Measurements from ENCODE around the gene CRISP2. TPM values are rescaled to one million over a fixed set of nuclear protein-coding genes. Genes with fewer than 3 reads are reported as not detected.
"Not testable (repeated sequence)": the region's sequence is repeated elsewhere in the genome, so short reads cannot be mapped to it uniquely, and the experiment has no call there.

The CRISP2 gene
- total and polyA plus RNA-seq, 2 of the 13 experiments (the other 11 are each of a cell fraction or from before 2014, with no cell fraction given) = not detected

- no peak for TF ChIP-seq MAFK (conservative IDR thresholded peaks at IDR 0.05 in 1 of 2, IDR thresholded peaks at IDR 0.05 in 1 of 2; ENCODE audit: low read length in 2 of 2)
Measured at GRCh38 chr6:49664817-49665216, 48.5 kb downstream of the CRISP2 start (continued).

- H3K4me3 ChIP-seq (replicated peaks in 1 of 3; ENCODE audit: insufficient read depth in 1 of 3, low read depth in 2 of 3, low read length in 3 of 3); H3K9me3 ChIP-seq (ENCODE audit: low read length); H3K27ac ChIP-seq (ENCODE audit: extremely low read length, insufficient read depth, low read length); CTCF ChIA-PET (ENCODE audit: low intra/inter-chr PET ratio, low total read pairs); in situ Hi-C loops (cut with HindIII; ENCODE audit: extremely low pct_ligation_motif_present, low pct_unique_long_range_greater_than_20kb); H3K9ac ChIP-seq (ENCODE audit: insufficient read depth, low read depth, low read length); FAIRE-seq; H4K20me1 ChIP-seq (ENCODE audit: insufficient read depth, low read length); H3K27me3 ChIP-seq (ENCODE audit: control insufficient read depth in 1 of 2, insufficient read depth in 2 of 2, low read length in 2 of 2); DNase-seq (ENCODE audit: low spot score); ATAC-seq; H3K79me2 ChIP-seq (ENCODE audit: insufficient read depth, low read length); BruUV-seq (replicated peaks); H3K36me3 ChIP-seq (replicated peaks in 1 of 2; ENCODE audit: control insufficient read depth in 1 of 2, insufficient read depth in 2 of 2, low read length in 2 of 2); intact Hi-C loops (cut with micrococcal nuclease; ENCODE audit: unreplicated experiment); H2AFZ ChIP-seq (ENCODE audit: low read length); POLR2A ChIA-PET; H3K4me1 ChIP-seq (ENCODE audit: insufficient read depth, low read length); H3K4me2 ChIP-seq (ENCODE audit: low read depth, low read length): not testable (repeated sequence)
- WGBS (ENCODE audit: low lambda C conversion rate) = 23% methylated on average over 1 of the region's 1 CpG
Measured at GRCh38 chr6:49664054-49664453, 49.3 kb downstream of the CRISP2 start.

- Histone ChIP-seq H3K4me3 (replicated peaks in 1 of 3; ENCODE audit: insufficient read depth in 1 of 3, low read depth in 2 of 3, low read length in 3 of 3) (no peak overlapping the region), H3K27ac (ENCODE audit: extremely low read length, insufficient read depth, low read length) (no peak overlapping the region), H3K4me1 (ENCODE audit: insufficient read depth, low read length) (no peaks in the 10 kb centered on the region), H3K27me3 (ENCODE audit: control insufficient read depth in 1 of 2, insufficient read depth in 2 of 2, low read length in 2 of 2) (no peaks in the 10 kb centered on the region), H3K79me2 (ENCODE audit: insufficient read depth, low read length) (no peaks in the 10 kb centered on the region), H2AFZ (ENCODE audit: low read length) (no peak overlapping the region), H3K9ac (ENCODE audit: insufficient read depth, low read depth, low read length) (no peak overlapping the region), H3K4me2 (ENCODE audit: low read depth, low read length) (no peak overlapping the region), H3K36me3 (replicated peaks in 1 of 2; ENCODE audit: control insufficient read depth in 1 of 2, insufficient read depth in 2 of 2, low read length in 2 of 2) (no peaks in the 10 kb centered on the region), H3K9me3 (ENCODE audit: low read length) (no peaks in the 10 kb centered on the region), H4K20me1 (ENCODE audit: insufficient read depth, low read length) (no peaks in the 10 kb centered on the region)
- in situ Hi-C loops (cut with HindIII; ENCODE audit: extremely low pct_ligation_motif_present, low pct_unique_long_range_greater_than_20kb) = no loop called here
- 4% methylated on average over 1 of the region's 1 CpG for WGBS (ENCODE audit: low lambda C conversion rate)
- TF ChIP-seq ZNF597 (CRISPR knock-in tag; IDR thresholded peaks at IDR 0.05) (no peak), MAFK (conservative IDR thresholded peaks at IDR 0.05 in 1 of 2, IDR thresholded peaks at IDR 0.05 in 1 of 2; ENCODE audit: low read length in 2 of 2) (no peak), PRMT3 (CRISPR knock-in tag; IDR thresholded peaks at IDR 0.05; ENCODE audit: borderline replicate concordance, low read depth) (no peak), CREB1 (IDR thresholded peaks at IDR 0.05) (no peak), CREB1 (CRISPR knock-in tag; IDR thresholded peaks at IDR 0.05) (no peak), CHCHD3 (CRISPR knock-in tag; IDR thresholded peaks at IDR 0.05) (no peak), ZBTB8A (CRISPR knock-in tag; IDR thresholded peaks at IDR 0.05; ENCODE audit: borderline replicate concordance, low read depth) (no peak)
- intact Hi-C loops (cut with micrococcal nuclease; ENCODE audit: unreplicated experiment) = no loop called here
- DNase-seq (ENCODE audit: low spot score) = no peak
- no TSS peak for BruUV-seq (replicated peaks)
- FAIRE-seq = no peak
- ChIA-PET POLR2A (no interaction called here), CTCF (ENCODE audit: low intra/inter-chr PET ratio, low total read pairs) (no interaction called here)
- ATAC-seq = no peak
Measured at GRCh38 chr6:49662892-49663261, 50.5 kb downstream of the CRISP2 start.
